Uterus (tissue), 2 donors: Measurements from ENCODE around the gene TDRD1.

Experiments
- CTCF ChIP-seq, 4 experiments: fragments of 200-600 bp in 2 of 4; fragments of 450-650 bp in 2 of 4; sonication (generic) in 2 of 4; IDR thresholded peaks; one replicate each; pipeline ENCODE4 v1.5.1; 2016 to 2019; ENCODE audit warnings: antibody characterized with exemption in 4 of 4, mild to moderate bottlenecking in 2 of 4, moderate library complexity in 1 of 4
- POLR2A ChIP-seq, 2 donors: fragments of 450-650 bp; IDR thresholded peaks; one replicate each; pipeline ENCODE4 v1.6.1; 2016; ENCODE audit warnings: antibody characterized with exemption in 2 of 2, mild to moderate bottlenecking in 1 of 2, moderate library complexity in 1 of 2

- TF ChIP-seq CTCF (IDR thresholded peaks at IDR 0.05) (no peak), POLR2A (IDR thresholded peaks at IDR 0.05) (no peak)
Measured at GRCh38 chr10:114228156-114228555, 49.0 kb downstream of the TDRD1 start.
